ENCODE data around the gene ADGRE3.

DNA sequence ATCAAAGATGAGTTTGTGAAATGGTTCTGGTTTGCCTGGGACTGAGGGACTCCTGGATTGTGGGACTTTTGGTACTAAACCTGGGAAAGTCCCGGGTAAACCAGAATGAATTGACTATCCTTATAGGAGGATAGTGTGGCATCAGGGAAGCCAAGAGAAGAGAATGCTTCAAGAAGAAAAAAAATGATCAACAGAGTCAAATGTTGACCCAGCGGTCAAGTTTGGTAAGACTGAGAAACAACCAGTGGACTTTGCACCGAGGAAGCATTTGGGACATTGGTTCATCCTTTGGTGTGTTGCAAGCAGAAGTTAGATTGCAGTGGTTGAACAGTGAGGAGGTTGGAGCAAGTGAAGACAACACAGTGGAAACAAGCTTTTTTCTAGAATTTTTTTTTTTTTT, 58.2 kb downstream of the ADGRE3 start:
- TF ChIP-seq, protein P1, sequence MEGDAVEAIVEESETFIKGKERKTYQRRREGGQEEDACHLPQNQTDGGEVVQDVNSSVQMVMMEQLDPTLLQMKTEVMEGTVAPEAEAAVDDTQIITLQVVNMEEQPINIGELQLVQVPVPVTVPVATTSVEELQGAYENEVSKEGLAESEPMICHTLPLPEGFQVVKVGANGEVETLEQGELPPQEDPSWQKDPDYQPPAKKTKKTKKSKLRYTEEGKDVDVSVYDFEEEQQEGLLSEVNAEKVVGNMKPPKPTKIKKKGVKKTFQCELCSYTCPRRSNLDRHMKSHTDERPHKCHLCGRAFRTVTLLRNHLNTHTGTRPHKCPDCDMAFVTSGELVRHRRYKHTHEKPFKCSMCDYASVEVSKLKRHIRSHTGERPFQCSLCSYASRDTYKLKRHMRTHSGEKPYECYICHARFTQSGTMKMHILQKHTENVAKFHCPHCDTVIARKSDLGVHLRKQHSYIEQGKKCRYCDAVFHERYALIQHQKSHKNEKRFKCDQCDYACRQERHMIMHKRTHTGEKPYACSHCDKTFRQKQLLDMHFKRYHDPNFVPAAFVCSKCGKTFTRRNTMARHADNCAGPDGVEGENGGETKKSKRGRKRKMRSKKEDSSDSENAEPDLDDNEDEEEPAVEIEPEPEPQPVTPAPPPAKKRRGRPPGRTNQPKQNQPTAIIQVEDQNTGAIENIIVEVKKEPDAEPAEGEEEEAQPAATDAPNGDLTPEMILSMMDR (IDR thresholded peaks at IDR 0.05 in 8 of 11, conservative IDR thresholded peaks at IDR 0.05 in 3 of 11) = peak in 1 of 11 experiments; percentile 29
- no peak for TF ChIP-seq POLR2A (IDR thresholded peaks at IDR 0.05)
